ENCODE results near the gene TRIM8.

The TRIM8 gene

DNA sequence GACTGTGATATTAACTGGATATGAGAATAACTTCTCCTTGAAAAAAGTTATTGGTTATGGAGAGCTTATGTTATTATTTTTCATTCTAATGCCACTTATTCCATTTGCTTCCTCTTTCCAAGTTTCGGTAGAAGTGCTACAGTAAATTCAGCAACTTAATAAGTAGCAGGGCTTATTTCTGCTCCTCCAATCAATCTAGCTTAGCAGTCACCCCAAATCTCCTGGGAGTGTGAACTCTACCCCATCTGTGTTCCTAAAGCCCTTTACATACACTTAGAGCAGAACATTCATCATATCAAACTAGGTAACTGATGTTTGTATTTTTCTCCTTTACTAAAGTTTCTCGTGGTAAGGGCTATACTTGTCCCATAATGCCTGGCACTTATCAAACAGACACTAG is 61.3 kb downstream of the TRIM8 start:
- DNase-seq = no peak
